KOPT-K1 (cell line): ENCODE data around the gene DCLK3.

ENCODE experiments used
- H3K27ac ChIP-seq: fragments of 200-600 bp; sonication (generic); 2 replicates; pipeline ENCODE4 v1.5.1; 2016; ENCODE audit warnings: antibody characterized with exemption, mild to moderate bottlenecking, low read depth, low read length; ENCODE audit not compliant: poor library complexity, severe bottlenecking
- H3K36me3 ChIP-seq: fragments of 200-600 bp; sonication (generic); 2 replicates; pipeline ENCODE4 v1.5.1; 2017; ENCODE audit warnings: antibody characterized with exemption, mild to moderate bottlenecking, low read length, moderate library complexity; ENCODE audit not compliant: insufficient read depth
- H3K9me3 ChIP-seq: fragments of 200-600 bp; sonication (generic); 2 replicates; pipeline ENCODE4 v1.5.1; 2017; ENCODE audit warnings: antibody characterized with exemption, low read length, mild to moderate bottlenecking; ENCODE audit not compliant: insufficient read depth, poor library complexity, severe bottlenecking

Gene DCLK3

DNA sequence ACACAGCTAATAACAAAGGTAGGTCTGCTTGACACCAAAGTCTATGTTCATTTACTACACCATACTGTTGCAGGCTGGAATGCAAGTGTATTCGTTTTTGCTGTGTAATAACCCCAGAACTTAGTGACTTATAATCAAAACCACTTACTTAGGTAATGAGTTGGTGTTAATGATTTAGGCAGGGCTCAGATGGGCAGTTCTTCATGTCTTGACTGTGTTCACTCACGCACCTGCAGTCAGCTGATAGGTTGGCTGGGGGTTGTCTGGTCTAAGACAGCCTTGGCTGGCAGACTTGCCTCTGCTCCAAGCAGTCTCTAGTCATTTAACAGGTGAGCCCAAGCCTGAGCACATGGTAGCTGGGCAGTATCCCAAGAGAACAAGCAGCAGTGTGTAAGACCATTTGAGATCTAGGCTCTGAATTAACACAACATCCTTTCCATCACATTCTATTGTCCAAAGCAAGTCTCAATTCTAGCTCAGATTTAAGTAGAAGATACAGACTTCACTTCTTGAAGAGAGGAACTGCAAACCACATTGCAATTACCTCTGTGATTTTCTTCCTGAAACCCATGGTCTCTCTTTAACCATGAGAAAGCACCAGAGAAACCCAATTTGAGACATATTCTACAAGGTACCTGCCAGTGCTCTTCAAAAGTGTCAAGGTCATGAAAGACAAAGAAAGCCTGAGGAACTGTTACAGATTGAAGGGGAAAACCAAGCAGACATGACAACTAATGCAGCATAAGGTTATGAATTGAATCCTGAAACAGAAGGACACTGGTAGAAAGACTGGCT lies 13.3 kb upstream of the DCLK3 start:
- Histone ChIP-seq H3K27ac (no peak overlapping the region), H3K9me3 (no peaks in the 10 kb centered on the region), H3K36me3 (no peaks in the 10 kb centered on the region)

DNA sequence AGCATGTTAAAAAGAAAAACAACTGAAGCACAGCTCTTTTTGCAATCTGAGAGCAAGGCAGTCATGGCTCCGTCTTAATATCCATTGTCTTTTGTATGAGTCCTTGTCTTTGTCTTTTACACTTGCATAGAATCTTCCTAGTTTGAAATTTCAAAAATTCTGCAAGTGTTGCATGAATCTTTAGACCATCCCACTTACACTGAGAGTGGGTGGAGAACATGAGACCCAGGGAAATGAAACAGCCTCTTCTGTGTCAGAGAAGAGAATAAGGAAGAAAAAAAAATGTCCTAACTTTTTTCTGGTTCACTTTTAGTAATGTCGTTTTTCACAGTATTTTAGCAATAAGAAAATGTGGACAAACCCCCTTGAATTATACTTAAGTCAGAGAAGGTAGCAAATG lies 12.1 kb upstream of the DCLK3 start:
- no peaks in the 10 kb centered on the region for H3K9me3 ChIP-seq

DNA sequence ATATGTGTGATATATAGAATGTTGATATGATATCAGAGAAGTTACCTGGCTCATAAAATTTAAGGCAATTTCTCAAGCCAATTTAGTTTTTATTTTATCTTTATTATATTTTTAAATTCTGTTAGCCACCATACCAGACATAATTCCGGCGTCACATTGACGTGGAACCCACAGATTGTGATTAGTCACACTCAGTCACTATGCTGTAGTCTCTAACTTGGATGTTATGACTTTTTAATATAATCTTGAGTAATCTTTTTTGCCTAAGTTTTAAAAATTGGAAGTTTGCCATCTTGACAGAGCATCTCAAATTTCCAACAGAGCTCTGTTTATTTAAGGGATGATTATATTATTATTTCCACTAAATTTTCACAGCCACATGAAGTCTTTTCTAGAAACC lies 9.7 kb upstream of the DCLK3 start:
- H3K36me3 ChIP-seq = no peaks in the 10 kb centered on the region
- no peak overlapping the region for H3K27ac ChIP-seq
- H3K9me3 ChIP-seq = no peaks in the 10 kb centered on the region

More for the DNA sequence above, 12.1 kb upstream of the DCLK3 start:
- H3K27ac ChIP-seq = no peak overlapping the region
- H3K36me3 ChIP-seq = no peaks in the 10 kb centered on the region

DNA sequence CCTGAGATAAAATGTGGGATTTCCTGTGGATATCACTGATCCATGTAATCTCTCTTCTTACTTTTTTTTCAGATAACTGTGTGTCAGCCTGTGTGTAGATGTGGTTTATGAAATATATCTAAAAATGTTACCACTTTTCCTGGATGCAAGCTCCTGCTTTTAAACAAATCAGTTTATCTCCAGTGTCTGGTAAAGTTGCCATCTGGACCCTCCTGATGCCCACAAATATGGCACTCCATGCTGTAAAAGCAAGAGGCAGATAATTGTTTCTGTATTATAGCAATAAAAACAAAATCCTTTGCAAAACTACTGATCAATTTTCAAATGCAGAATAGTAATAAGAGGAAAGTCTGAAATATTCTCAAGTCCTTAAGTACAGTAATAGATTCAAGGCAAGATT lies 7.6 kb upstream of the DCLK3 start:
- no peaks in the 10 kb centered on the region for H3K36me3 ChIP-seq
- H3K9me3 ChIP-seq = no peaks in the 10 kb centered on the region
- no peak overlapping the region for H3K27ac ChIP-seq

DNA sequence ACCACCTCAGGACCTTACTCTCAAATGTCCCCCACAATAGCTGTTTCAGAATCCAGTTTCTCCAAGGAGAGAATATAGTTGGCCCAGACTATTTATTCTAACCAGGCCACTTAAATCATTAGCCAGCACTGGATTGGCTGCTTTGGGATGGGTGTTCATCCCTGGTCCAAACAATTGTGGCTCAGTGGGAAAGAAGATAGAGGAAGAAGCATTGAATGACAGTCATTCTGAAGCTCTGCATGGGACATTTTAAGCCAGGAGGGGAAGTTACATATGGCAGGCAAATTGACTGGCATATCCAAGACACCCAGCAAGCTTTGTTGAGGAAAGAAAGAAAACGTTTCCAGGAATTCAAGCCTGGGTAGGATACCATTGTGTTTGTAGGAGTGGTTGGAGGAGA lies 5.6 kb upstream of the DCLK3 start:
- Histone ChIP-seq H3K9me3 (peaks cover 7% of the 10 kb centered on the region), H3K36me3 (no peaks in the 10 kb centered on the region), H3K27ac (no peak overlapping the region)

DNA sequence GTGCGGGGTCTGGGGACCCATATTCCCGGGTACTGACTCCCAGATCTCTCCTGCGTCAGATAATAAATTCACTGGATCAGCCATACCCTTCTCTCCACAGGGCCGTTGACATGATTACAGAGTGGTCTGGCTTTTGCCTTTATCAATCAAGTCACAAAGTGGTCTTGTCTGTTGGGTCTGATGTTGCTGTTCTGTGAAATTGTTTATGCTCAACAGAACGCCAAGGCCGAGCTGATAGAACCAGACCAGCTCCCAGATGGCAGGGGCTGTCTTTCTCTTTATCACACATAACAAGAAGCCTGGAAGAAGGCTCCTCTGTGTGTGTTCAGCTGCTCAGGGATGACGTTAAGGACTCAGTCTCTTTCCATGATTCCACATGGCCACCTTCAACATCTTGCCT lies 751 bp upstream of the DCLK3 start:
- peaks cover 22% of the 10 kb centered on the region for H3K9me3 ChIP-seq
- H3K36me3 ChIP-seq = no peaks in the 10 kb centered on the region
- no peak overlapping the region for H3K27ac ChIP-seq

DNA sequence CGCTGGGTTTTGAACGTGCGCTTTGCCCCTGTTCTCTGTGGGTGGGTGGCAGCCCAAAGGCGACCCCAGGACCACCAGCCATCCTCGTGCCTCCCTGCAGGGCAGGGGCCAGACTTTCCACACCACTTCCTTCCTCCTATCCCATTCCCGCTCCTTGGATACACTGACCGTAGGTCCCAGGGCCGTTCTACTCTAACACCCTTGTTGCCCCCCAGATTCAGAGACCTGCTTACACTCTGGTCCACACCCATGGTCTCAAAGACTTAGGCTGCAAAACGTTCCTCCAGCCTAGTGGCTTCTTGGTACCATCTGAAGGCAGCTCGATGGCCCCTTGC lies 318 bp upstream of the DCLK3 start:
- Histone ChIP-seq H3K36me3 (no peaks in the 10 kb centered on the region), H3K9me3 (peaks cover 22% of the 10 kb centered on the region), H3K27ac (no peak overlapping the region)

DNA sequence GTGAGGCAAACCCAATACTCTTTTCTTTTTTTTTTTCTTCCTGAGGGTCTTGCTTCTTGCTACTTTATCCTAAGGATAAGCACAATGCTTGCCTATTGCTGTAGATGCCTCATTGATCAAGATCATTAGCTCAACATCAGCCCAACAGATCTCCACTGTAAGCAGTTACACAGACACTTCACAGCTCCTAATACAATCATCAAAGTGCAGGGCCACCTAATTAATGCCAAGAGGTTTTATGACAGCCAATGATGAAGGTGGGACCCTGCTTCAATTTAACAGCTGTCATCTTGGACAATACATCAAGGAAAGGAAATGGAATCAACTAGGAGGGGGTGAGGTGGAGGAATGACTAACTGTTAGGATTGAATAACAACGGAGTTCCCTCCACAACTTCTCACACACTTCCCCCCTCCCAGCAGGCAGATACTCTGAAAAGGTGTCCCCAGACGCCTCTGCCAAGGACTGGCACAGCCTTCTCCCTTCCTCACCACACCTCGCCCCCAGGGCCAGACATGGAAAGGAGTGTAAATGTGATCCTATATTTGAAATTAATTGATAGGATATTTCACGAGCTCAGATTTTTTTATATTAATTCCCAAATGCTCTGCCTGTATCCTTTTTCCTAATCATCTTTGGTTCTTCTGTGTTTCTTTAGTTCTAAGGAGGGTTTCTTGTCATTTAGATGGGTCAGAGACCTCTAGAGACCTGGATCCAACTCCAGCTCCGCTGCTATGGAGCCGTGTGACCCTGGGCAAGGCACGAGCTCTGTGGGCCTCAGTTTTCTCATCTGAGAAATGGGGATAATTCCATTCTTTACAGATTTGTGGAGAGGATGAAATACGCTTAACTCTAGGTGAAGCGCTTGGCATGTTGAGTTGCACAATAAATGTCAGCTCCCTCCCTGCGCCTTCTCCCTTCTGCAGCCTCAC lies 1.2 kb downstream of the DCLK3 start:
- H3K27ac ChIP-seq = no peak overlapping the region
- H3K9me3 ChIP-seq = peaks cover 22% of the 10 kb centered on the region
- H3K36me3 ChIP-seq = no peaks in the 10 kb centered on the region

DNA sequence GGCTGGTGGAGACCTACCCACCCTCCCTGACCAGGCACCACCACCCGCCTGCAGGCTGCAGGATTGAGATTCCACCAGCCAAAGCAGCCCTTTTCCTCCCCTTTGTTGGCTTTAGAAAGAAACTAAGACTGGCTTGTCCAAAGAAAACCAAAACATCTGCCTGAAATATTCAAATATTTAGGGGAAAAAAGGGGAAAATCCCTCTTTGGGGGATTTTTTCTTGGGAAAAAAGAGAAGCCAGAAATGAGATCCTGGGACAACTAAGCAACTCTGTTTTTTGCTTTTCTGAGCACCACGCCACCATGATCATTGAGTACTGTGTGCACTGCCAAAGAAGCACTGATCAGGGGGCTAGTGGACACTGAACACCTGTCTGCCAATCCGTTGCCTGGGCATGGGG lies 2.6 kb downstream of the DCLK3 start:
- no peak overlapping the region for H3K27ac ChIP-seq
- H3K9me3 ChIP-seq = peaks cover 22% of the 10 kb centered on the region
- no peaks in the 10 kb centered on the region for H3K36me3 ChIP-seq

DNA sequence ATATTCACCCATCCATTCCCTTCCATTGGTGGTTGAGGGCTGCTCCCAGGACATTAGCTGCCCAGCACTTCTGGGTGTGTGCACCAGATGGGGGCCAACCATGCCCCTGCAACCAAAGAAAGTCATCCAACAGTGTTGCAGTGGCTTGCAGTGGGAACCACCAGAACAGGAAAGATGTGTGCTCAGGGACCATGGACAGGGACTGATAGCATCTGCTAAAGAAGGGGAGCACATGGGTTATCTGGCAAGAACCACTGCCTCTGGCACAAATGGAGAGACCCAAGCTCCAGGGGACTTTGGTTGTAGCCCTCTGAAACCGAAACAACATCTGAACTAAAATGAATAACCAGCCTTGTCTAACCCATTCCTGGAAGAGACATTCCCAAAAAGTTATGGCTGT lies 8.1 kb downstream of the DCLK3 start:
- Histone ChIP-seq H3K27ac (no peak overlapping the region), H3K9me3 (no peaks in the 10 kb centered on the region), H3K36me3 (no peaks in the 10 kb centered on the region)

DNA sequence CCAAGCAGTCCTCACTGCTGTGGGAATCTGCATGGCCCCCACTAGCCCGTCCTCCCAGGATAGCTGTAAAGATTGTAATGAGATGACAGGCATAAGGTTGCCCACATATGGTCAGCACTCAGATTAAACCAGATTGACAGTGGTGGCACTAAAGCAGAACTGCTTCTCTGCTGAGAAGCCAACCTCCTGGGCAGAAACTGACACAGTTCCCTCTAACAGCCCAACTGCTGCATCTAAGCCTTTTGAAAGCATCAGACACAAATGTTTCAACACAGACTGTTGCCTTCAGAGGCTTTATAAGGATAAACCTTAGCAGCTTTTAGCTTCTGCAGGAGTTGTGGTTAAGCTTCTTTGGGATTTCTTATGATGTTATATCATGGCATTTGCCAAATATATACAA lies 13.0 kb downstream of the DCLK3 start:
- no peaks in the 10 kb centered on the region for H3K36me3 ChIP-seq
- H3K9me3 ChIP-seq = no peaks in the 10 kb centered on the region

DNA sequence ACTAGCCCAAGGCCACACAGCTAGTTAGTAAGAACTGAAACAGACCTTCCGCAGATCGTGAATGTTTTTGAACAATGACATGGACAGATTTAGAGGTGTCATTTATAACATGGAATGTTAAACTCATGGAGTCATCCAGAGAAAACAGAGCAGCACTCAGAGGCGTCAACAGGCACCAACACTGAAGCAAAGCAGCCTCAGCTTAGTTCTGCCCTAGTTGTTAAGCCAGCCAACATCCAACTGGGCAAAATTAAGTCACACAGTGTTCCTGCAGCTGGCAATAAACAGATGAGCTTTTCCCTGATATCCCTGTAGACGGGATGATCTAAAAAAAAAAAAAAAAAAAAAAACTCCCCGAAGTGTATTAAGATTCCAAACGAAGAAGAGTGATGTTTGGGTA lies 13.6 kb downstream of the DCLK3 start:
- H3K27ac ChIP-seq = no peak overlapping the region
- H3K9me3 ChIP-seq = no peaks in the 10 kb centered on the region
- H3K36me3 ChIP-seq = no peaks in the 10 kb centered on the region

More for the DNA sequence above, 13.0 kb downstream of the DCLK3 start:
- no peak overlapping the region for H3K27ac ChIP-seq

DNA sequence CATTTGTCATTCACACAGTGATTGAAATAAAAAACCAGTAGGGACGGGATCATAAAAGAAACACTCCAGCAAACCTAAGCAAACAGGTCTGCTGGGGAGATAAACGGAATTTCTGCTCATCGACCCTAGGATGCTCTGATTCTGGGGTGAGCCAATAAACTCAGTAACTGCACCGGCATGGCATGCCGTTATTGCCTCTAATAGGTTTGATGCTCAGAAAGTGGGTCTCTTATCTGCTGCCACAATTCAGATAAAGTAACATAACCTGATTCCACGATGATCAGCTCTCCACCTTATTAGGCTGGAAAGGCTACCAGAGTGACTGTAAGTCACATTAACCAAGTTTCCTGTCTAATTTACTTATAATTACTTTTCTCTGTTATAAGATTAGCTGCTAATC lies 19.6 kb downstream of the DCLK3 start:
- Histone ChIP-seq H3K36me3 (no peaks in the 10 kb centered on the region), H3K27ac (no peak overlapping the region), H3K9me3 (no peaks in the 10 kb centered on the region)

DNA sequence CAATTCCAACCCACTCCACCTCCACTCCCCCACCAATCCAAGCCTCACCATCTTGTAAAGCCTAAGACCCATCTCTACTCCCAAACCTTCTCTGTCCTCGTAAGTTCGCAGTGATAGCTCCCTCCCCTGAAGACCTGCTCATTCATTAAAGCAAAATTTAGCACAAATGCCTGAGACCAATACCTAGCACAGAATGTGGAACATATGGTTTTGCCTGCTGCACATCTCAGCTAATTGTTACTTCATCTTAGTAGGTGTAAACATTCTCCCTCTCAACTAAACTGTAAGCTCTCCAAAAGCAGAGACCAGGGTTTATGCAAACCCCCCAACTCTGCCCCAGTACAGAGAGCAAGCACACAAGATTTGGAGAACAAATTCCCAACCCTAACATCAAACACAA lies 20.5 kb downstream of the DCLK3 start:
- Histone ChIP-seq H3K27ac (no peak overlapping the region), H3K36me3 (no peaks in the 10 kb centered on the region), H3K9me3 (no peaks in the 10 kb centered on the region)

DNA sequence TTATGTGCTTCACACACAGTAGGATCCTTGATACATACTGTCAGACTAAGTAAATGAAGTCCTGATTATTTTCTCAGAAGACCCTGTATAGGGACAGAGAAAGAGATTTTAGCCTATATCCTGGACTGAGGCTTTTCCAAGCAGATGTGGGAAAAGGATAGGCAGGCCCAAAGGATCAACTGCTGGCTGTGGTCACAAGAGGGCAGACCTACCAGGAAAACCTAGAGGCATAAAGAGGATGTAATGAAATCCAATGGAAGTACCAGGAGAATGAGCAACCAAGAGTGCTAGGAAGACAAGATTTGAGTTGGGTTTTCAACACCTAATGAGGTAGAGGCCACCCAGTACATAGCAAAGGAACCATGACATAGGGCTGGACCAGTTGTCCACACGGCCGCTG lies 23.1 kb downstream of the DCLK3 start:
- H3K36me3 ChIP-seq = no peaks in the 10 kb centered on the region
- H3K27ac ChIP-seq = peak overlapping the region; percentile 28
- no peaks in the 10 kb centered on the region for H3K9me3 ChIP-seq

DNA sequence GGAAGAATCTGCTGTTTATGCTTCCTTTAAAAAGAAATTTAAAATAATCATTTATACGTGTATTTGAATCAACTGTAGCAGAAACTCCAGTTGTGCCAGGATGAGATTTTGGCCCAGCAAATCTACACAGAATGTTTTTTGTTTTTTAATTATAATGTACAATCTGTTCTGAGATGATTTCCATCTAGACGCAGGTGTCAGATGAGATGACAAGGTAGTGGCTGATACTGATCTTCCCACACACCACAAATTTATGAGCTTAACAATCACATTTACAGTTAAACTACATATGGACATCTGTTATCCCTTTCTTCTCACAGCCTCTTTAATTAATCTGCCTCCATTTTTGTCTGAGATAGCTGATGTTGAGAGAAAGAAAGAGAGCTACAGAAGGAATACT lies 23.6 kb downstream of the DCLK3 start:
- H3K27ac ChIP-seq = peak overlapping the region; percentile 28
- H3K9me3 ChIP-seq = no peaks in the 10 kb centered on the region

More for the DNA sequence above, 23.6 kb downstream of the DCLK3 start:
- H3K36me3 ChIP-seq = no peaks in the 10 kb centered on the region
